Measurements from ENCODE around the gene KLHL17.

The KLHL17 gene

GRCh38 chr1:923131-923990 lies 37.0 kb upstream of the KLHL17 start, which contains the start of gene SAMD11:
TSS of gene SAMD11 (plus strand) at chr1:923923. CDS start at chr1:924432, 509 bp downstream.
- peak; percentile 68 for DNase-seq

DNA sequence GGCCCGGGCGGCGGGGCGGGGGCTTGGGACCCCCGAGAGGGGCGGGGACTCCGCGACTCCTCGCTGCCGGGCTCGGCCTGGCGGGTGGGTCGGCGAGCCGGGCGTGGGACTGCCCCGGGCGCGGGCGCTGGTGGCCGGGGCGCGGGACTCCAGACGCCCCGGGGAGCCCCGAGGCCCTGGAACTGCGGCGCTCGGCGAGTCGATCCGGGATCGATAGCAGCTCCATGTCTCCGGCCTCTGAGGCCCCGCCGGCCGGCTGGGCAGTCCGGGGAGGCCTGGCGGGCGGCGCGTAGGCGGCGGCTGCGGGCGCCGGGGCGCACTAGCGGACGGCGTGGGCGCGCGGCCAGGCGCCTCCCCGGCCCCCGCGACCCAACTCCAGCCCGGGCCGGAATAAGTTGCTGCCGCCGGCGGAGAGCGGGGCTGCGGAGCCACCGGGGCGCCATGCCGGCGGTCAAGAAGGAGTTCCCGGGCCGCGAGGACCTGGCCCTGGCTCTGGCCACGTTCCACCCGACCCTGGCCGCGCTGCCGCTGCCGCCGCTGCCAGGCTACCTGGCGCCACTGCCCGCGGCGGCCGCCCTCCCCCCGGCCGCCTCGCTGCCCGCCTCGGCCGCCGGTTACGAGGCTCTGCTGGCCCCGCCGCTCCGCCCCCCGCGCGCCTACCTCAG lies 36.3 kb upstream of the KLHL17 start:
- no peak for DNase-seq

GRCh38 chr1:924656-925560 lies 35.5 kb upstream of the KLHL17 start:
- no peak for DNase-seq

GRCh38 chr1:925561-926421 lies 34.6 kb upstream of the KLHL17 start:
- DNase-seq = no peak

GRCh38 chr1:927234-927633 lies 33.1 kb upstream of the KLHL17 start:
- DNase-seq = no peak

- no peak for DNase-seq
Observed at GRCh38 chr1:927748-928147, 32.6 kb upstream of the KLHL17 start.

GRCh38 chr1:928825-929661 lies 31.3 kb upstream of the KLHL17 start:
- no peak for DNase-seq

GRCh38 chr1:929712-930632 lies 30.4 kb upstream of the KLHL17 start:
- no peak for DNase-seq

GRCh38 chr1:930633-931138 lies 29.7 kb upstream of the KLHL17 start:
- DNase-seq = no peak

- DNase-seq = no peak
Observed at GRCh38 chr1:931380-932172, 28.8 kb upstream of the KLHL17 start.

GRCh38 chr1:932173-932510 lies 28.2 kb upstream of the KLHL17 start:
- no peak for DNase-seq

DNA sequence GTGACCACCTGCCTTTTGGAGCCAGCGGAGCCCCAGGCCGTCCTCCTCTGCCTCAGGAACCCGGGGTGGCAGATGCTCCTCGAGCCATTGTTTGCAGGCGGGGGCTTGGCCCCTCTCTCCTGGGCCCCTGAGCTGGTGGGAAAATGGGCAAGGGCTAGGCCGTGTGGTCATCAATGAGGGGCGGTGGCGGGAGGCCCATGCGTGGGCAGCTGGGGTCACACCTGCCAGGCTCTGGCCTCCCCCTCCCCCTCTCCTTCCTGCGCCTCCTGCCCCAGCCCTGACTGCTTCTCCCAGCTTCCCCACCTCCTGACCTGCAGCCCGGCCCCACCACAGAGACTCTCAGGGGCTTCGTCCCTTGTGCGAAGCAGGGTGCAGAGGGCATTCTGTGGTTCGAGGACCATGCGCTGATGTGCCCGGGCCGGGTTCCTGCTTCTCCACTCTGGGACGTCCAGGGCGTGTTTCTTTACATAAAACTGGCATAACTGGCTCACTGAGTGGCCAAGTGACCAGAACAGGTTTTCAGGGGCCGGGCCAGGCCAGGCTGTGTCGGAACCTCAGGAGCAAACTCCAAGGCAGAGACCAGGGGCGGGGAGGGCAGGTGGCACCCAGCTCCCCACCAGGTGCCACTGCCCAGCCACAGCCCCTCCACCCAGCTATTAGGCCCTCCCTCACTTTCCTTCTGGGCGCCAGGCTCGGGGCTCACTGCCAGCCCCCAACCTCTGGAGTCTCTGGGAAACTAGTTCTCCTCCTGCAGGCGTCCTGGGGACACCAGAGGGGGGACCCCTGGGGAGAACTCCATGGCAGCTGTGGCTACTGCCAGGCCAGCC lies 27.4 kb upstream of the KLHL17 start:
- DNase-seq = no peak

- DNase-seq = no peak
Observed at GRCh38 chr1:933603-933940, 26.8 kb upstream of the KLHL17 start.

DNA sequence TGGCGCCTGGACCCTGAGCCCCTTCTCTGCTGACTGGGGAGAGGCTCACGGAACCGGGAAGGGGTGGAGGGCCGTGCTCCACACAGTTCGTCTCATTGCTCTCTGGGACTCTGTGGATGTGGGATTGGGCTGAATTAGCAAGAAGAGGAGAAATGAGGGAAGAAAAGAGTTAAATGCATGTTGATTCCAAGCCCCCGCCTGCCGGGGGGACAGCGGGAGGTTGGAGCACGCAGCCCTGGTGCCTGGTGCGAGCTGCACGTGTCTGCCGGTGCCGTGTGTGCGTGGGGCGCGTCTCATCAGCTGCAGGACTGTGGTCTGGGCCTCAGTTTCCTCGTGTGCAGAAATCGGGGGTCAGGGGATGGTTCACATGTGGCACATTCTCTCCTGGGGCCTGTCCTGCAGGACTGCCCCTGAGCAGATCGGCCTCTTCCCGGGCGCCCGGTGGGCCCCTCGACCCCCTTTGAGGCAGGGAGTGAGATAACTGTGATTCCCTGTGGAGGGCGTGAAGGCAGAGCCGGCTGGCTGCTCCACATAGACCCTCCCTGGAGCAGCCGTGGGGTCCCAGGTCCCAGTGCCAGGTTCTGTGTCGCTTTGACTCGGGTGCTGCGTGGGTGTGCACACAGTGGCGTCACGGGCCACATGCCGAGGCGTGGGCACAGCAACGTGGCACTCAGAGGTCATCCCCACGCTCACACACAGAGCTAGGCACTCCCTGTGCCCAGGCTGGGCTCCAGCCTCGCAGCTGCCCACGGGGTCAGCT lies 25.2 kb upstream of the KLHL17 start:
- DNase-seq = no peak

DNA sequence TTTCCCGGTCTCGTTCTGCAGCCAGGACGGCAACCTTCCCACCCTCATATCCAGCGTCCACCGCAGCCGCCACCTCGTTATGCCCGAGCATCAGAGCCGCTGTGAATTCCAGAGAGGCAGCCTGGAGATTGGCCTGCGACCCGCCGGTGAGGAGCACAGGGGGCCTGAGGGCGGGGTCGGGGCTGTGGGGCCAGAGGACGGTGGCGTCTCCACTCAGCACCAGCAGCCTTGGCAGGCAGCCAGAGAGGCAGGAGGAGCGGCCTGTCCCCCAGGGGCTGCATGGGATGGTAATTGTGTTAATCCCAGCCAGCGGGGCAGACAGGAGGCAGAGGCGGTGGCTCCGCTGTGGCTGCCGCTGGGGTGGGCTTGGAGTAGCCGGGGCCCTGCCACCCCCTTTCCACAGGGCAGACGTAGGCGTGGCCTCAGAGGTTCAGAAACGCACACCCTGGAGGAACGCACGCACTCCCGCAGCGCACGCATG lies 24.6 kb upstream of the KLHL17 start:
- DNase-seq = peak; percentile 75

- DNase-seq = no peak
Observed at GRCh38 chr1:936348-937264, 23.8 kb upstream of the KLHL17 start.
